HG03469 (cell line): ENCODE results near the gene NLRC5.
"Not testable (repeated sequence)": the region's sequence is repeated elsewhere in the genome, so short reads cannot be mapped to it uniquely, and the experiment has no call there.

Experiments used
- ATAC-seq: cut with Tn5 transposase; IDR thresholded peaks from one replicate; pipeline ENCODE4 v1.9.1; 2021; ENCODE audit warnings: mild to moderate bottlenecking, moderate library complexity, moderate number of reproducible peaks; ENCODE audit not compliant: unreplicated experiment

Gene NLRC5

DNA sequence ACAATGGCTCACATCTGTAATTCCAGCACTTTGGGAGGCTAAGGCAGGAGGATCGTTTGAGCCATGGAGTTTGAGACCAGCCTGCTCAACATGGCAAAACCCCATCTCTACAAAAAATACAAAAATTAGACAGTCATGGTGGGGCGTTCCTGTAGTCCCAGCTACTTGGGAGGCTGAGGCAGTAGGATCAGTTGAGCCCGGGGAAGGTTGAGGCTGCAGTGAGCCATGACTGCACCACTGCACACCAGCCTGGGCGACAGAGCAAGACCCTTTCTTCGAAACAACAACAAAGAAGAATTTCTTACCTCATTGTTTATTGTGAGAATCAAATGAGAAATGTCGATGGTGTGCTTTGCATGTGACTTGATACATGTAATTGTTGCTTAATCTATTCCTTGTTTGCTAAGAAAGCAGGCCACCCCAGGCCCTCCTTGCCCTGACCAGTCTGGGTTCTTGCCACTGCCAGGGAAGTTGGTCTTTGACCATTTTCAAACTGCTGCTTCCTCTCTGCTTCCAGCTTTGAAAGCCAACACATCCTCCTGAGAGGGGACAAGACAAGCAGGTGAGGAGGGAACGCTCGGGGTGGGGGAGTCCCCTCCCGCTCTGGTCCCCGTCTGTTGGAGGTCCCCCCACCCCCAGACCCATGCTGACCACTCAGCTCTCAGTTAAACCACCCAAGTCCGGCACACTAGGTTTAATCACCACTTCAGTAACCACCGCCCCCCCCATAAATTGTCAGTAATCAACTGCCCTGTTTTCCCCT lies 55.8 kb downstream of the NLRC5 start:
- no peak for ATAC-seq

DNA sequence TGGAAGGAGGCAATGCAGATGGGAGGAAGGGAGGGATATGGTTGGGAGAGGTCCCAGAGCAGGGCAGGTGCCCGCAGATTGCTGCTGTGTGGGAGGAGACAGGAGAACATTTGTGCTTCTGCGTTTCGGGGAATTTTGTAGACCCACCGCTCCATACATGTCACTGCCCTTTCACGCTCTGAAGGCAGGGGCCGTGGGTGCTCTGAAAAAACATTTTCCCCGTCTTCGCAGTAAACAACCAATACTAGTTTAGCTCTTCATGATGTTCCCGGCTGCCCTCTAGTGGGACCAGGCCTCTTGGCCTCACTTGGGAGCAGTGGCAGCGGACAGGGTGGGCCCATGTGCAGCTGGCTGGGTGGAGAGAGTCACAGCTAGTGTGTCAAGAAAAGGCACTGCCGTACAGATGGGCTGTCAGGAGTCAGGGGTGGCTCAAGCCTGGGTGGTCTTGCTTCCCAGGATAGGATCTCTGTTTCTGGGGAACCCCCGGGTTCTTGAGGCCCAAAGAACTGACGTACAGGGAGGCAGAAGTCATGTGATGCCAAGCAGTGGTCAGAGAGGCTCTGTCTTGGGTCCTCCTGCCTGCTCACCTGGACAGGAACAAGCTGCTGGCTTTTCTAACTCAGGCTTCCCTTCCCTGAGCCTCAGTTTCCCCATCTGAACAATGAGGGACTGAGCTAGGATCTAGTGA lies 56.5 kb downstream of the NLRC5 start:
- no peak for ATAC-seq

DNA sequence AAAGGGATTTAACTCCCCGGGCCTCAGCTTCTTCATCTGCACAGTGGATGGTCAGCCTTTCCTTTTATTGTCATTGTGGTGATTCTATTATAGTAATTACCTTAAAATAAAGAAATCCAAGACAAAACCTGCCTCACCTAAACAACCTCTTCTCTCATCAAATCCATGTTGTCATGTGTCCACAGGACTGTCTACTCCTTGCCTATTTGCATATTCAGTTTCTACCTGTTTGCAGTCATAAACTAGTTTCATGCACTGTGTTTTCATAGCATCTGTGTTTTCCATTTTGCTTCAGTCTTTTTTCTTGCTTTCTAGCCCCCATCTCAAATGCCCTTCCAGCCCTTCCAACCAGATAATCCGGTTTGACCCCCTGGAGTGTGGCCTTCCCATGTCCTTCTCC lies 58.7 kb downstream of the NLRC5 start:
- no peak for ATAC-seq

DNA sequence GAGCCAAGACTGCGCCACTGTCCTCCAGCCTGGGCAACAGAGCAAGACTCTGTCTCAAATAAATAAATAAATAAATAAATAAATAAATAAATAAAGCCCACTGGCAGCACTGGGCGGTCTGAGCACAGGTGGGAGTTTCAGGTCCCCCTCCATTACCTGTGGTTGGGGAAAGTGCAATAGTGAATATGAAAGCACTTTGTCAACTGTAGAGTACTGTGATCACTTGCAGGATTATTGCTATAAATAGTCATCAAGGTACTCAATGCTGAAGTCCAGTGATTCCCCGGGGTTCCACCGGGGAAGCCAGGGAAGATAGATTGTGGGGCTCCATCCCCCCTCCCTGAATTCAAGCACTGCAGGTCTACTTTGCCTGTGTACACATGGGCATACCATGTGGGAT lies 60.3 kb downstream of the NLRC5 start:
- ATAC-seq: no peak

DNA sequence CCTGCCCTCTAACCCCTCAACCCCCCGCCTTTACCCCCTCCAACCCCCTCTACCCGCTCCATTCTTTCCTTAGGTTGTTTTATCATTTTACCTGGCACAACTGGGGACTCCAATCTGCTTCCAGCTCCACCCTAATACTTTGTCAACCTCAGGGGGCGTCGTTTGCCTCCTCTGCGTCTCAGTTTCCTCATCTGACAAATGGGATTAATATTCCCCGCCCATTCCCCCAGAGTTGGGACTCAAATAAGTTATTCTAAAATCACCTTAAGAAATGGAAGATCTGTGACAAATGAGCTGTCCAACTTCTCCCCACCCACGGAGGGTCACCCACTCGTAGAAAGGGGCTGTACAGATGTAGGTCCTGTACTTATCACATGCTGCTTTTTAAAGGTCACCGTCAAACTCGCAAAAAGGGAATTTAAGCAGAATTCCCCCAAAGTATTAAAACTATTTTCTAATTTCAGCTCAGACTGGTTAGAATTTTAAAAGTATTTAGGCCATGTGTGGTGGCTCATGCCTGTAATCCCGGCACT lies 62.4 kb downstream of the NLRC5 start:
- ATAC-seq: no peak

DNA sequence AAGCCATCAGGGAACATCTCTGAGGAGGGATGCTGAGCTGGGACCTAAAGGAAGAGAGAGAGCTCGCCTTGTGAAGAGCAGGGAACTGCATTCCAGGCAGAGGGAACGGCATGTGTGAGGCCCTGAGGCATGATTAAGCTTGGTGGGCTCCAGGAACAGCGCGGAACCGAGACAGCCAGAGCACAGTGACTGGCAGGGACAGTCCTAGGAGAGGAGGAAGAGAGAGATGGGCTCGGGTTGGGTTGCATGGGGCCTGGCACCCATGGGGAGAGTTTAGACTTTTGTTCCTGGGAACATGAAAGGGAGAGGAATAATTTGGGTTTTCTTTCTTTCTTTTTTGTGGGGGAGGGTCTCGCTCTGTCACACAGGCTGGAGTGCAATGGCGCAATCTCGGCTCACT lies 63.8 kb downstream of the NLRC5 start:
- no peak for ATAC-seq

DNA sequence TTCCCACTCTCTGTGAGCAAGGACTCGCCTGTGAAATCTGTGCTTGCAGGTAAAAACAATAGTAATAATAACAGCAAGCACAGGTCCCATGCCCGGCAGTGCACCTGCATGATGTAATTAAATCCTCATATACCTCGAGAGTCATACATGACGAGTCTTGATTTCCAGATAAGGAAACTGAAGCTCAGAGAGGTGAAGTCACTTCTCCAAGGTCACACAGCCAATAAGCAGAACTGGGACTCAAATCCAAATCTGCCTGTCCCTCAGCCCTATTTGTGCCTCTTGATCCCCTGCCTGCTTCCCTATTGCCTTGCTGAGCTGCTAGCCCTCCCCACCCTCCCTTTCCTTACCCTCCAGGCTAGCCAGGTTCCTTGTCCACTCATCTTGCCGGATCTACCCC lies 65.0 kb downstream of the NLRC5 start:
- ATAC-seq: no peak

DNA sequence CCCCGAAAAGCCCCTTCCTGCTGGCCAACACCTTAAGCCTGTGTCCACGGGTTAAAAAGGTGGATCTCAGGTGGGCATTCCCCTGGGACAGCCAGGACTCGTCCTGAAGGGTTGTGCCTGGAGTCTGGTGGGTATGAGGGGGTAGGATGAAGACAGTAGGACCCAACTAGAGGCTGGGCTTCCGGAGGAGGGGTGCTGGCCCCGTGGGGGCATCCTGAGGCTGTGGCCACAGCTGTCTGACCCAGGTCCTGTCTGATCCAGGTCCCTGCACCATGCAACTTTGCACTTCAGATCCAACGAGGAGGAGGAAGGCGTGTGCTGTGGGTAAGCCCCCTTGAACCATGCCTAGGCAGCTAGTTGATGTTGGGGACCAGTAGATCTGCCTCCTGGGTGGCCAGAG lies 65.4 kb downstream of the NLRC5 start:
- no peak for ATAC-seq

DNA sequence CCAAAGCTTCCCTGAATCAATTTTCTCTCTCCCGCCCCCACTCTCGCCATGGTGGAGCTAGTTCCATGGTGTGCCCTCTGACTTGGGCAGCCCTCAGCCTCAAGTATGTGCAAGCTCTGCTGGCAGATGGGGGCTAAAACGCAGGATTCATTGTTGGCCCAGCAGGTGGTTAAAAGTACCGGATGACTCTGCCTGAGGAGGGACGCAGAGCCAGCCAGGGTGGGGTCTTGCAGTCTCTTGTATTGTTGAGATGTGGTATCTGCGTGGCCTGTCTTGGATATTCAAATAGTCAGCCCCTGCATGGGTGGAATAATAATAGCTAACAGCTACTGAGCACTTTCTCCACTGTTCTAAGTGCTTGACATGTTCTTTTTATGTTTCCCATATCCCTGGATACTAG lies 66.3 kb downstream of the NLRC5 start:
- ATAC-seq: no peak

DNA sequence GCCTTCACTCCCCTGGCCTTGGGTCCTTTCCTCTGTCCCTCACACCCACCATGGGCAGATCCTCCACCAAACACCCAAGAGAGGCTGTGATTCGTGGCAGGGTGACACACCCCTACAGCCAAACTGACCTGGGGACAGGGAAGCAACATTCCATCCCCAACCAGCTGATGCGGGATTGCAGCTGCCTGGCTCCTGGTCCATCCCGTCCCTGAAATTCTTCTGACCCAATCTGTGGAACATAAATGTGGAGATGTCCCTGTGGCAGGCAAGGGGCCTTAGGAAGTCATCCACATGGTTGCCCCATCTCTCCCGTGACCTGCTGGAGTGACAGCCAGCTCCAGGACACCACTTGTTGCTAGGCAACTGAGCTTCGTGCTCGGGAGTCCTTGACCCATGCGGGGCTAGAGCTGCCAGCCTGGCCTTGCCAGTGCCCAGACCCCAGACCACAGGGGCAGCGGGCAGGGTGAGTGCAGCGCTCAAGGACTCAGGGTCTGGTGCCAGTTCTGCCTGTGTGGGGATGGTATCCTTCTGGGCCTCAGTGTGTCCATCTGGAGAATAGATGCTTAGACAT lies 69.0 kb downstream of the NLRC5 start:
- ATAC-seq: no peak

DNA sequence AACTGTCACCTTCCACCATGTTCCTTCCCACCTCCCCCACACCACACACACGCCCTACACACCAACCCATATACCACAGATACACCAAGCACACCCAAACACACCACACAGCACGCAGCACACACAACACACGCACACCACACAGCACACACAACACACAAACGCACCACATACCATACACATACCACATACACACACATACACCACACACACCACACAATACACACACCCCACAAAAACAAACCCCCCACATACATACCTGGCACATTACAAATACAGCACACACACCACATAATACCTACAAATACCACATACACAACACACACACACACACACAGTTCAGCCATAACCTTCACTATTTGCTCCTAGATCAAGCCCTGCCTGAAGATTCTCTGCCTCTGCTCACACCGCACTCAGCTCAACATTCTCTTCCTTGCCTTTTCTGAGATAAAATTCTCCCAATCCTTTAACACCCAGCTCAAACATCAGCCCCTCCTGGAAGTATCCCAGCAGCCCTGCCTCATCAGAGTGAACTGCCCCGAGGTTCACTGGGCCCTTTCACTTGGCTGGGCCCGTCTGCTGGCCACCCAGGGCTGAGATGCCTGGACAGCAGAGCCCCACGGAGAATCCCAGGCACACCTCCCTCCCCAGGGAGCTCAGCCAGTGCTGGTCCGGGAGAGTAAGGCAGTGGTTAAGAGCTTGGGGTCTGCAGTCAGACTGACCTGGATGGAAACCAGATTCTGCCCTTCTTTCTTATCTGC lies 71.1 kb downstream of the NLRC5 start:
- no peak for ATAC-seq

DNA sequence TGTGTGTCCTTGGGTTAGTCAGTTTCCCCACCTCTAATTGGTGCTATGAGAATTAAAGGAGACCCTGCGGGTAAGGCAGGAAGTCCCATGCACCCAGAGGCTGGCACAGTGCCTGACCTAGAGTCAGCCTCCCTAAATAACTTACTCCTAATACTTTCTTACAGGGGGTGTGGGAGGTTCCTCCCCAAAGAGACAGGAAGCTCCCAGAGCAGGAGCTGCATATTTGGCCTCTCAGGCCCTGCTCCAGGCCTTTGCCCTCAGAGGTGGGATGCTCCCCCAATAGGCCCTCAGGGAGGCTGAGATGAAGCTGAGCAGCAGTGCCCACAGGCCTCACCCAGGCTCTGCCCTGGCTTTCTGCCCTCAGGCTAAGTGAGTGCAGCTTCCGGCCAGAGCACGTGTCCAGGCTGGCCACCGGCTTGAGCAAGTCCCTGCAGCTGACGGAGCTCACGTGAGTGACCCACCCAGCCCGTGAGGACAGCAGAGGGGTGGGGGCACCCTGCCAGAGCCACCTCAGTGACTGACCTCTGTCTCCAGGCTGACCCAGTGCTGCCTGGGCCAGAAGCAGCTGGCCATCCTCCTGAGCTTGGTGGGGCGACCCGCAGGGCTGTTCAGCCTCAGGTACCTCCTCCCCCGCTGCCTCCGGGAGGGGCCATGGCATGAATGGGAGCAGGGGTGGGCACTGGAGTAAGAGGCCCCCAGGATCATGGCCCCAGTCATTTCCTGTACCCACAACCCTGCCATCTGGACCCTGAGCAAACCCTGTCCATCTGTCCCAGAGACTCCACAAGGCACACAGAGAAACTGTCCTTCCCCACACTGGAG lies 71.9 kb downstream of the NLRC5 start:
- ATAC-seq: no peak

DNA sequence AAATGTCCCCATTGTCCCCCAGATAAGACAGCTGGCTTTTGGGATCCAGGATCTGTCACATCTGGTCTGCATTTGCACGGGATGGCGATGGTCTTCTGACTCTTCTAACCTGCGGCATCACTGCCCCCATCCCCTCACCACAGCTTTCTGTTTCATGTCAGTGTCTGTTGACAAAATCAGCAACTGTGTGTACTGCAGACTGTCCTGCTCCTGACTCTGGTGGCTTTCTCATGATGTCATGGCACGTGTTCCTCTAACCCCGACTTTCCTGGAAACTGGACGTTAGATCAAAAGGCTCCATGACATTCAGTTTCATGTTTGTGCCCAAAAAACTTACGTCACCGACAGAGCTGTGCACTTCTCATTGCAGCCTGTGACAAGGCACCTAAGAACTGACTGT lies 73.0 kb downstream of the NLRC5 start:
- ATAC-seq: no peak

DNA sequence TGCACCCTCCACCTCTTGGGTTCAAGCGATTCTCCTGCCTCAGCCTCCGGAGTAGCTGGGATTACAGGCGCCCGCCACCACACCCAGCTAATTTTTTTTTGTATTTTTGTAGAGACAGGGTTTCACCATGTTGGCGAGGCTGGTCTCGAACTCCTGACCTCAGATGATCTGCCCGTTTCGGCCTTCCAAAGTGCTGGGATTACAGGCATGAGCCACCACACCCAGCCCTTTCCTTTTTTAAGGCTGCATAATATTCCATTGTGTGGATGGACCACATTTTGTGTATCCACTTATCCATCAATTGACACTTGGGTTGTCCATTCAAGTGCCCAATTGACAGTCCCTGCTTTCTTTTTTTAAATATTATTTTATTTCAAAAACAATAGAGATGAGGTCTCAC lies 73.8 kb downstream of the NLRC5 start:
- not testable (repeated sequence) for ATAC-seq

DNA sequence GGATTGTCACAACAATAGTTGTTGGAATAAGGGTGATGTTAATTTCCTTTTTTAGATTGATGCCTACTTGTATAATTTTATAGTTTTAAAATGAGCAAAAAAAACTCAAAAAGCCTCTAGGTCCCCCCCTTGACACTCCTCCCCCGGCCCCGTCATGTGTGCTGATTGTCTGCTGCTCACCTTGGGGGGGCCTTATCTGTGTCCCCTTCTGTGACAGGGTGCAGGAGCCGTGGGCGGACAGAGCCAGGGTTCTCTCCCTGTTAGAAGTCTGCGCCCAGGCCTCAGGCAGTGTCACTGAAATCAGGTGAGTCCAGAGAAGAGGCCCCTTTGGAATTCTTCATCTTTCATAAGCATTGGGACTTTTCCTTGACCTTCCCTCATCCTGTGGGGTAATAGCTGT lies 75.6 kb downstream of the NLRC5 start:
- no peak for ATAC-seq

DNA sequence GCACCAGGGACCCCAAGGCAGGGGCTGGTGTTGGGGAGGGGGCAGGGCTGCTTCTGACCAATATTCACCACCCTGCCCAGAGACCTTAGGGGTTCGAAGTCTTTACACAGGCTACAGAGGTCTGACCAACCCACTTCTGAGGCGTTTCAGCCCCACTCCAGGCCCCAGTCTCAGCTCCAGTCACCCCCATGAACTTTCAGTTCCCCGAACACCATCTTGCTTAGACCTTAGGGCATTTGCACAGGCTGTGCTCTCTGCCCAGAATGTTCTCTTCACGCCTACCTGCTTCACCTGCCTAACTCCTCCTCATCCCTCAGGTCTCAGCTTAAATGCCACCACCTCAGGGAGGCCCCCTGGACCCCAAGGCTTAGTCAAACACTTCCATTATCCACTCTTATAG lies 77.3 kb downstream of the NLRC5 start:
- ATAC-seq: no peak

DNA sequence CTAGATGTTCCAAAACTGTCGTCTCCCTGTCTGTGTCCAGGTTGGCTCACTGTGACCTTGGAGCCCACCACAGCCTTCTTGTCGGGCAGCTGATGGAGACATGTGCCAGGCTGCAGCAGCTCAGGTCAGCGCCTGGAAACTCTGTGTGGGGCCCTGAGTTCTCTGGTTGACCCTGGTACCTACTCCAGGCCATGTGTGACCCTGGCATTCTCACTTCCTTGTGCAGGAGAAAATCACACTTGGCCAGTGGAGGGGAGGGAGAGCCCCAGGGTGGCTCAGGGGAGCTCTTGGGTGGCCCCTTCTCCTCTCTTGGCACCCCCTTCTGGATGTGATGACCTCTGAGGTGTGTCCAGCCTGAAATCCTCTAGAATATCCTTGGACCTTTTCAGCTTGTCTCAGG lies 78.0 kb downstream of the NLRC5 start:
- ATAC-seq: no peak

DNA sequence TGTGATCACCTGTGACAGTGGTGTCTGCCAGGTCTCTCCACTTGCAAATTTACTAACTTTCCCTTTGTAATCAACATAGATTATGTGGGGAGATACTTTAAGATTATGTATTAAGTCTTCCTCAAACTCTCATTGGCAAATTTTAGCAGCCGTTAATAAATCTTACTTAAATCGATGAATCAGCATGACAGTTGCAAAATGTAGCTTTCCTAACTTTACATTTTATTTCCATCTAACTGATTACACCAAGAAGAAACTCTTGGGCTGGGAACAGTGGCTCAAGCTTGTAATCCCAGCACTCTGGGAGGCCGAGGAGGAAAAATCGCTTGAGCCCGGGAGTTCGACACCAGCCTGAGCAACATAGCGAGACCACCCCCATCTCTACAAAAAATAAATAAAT lies 79.7 kb downstream of the NLRC5 start:
- ATAC-seq: no peak

DNA sequence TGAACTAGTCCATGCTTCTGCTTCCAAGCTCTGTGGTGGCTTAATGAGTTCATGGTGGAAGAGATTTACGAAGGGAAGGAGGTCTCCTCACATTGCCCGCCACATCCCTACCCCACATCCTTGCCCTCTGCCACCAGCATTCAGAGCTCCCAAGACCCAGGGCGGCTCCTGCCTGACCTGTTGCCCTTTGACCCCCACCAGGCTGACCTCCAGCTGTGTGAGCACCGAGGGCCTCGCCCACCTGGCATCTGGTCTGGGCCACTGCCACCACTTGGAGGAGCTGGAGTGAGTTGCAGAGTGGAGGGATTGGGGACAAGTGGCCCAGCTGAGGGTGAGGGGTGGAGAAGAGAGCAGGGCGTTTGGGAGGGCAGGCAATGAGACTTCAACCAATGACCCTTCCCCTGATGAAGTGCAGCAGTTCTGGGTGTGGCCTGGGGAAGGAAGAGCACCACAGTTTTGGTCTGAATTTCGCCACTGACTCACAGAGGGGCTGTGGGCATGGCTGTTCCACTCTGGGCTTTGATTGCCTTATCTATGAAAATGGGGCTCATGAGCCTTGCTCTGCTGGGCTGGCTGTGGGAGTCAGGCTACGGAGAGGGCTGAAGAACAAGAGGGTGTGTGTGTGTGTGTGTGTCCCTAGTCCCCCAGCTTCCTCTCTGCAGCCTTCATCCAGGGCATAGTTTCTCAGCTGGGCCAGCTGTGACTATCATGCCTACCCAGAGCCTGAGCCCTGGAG lies 80.4 kb downstream of the NLRC5 start:
- no peak for ATAC-seq

DNA sequence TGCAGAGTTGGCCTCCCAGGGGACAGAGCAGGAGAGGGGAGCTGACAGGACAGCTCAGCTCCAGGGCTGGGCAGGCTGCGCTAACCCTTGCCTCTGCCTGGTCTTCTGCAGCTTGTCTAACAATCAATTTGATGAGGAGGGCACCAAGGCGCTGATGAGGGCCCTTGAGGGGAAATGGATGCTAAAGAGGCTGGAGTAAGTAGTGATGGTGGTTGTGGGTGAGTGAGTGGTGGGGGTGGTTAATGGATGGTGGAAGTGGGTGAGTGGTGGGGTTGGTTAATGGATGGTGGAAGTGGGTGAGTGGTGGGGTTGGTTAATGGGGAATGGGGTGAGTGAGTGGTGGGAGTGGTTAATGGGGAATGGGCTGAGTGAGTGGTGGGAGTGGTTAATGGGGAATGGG lies 81.1 kb downstream of the NLRC5 start:
- ATAC-seq: no peak
